Adrenal gland (tissue), 5 donors: ENCODE measurements around the gene TIMP3.

Source experiments
- CTCF ChIP-seq, 6 experiments: fragments of 450-650 bp in 4 of 6; fragments of 200-600 bp in 2 of 6; sonication (generic) in 1 of 6; IDR thresholded peaks; 1 replicate in 5 of 6; 2 replicates in 1 of 6; pipeline versions ENCODE4 v1.5.1 to v1.8.0; 2016 to 2021; ENCODE audit warnings: antibody characterized with exemption in 6 of 6, mild to moderate bottlenecking in 2 of 6, moderate library complexity in 1 of 6
- POLR2A ChIP-seq, 2 donors: fragments of 450-650 bp; IDR thresholded peaks; one replicate each; pipeline ENCODE4 v1.6.1; 2017; ENCODE audit warnings: antibody characterized with exemption in 2 of 2, mild to moderate bottlenecking in 2 of 2, moderate library complexity in 1 of 2
- donor health status: DM: no; HTN: no; CAD: no.

GRCh38 chr22:32832174-32832573 is 30.7 kb downstream of the TIMP3 start:
- TF ChIP-seq POLR2A (IDR thresholded peaks at IDR 0.05) (no peak), CTCF (IDR thresholded peaks at IDR 0.05) (no peak)
